WTC11 (cell line): Measurements from ENCODE around the gene CETN2. TPM values are rescaled to one million over a fixed set of nuclear protein-coding genes. Genes with fewer than 3 reads are reported as not detected.
"Not testable (repeated sequence)": the region's sequence is repeated elsewhere in the genome, so short reads cannot be mapped to it uniquely, and the experiment has no call there.

Experiments used
- ATAC-seq: fragments of 200-7000 bp; cut with Tn5 transposase; 2 replicates; pipeline ENCODE4 v1.10.0; 2021; ENCODE audit warnings: mild to moderate bottlenecking, moderate library complexity
- CTCF ChIA-PET: fragments of 300-600 bp; sonication (Branson Sonifier 250); formaldehyde crosslinking; loops from one replicate; lab custom pipeline; 2021; ENCODE audit warnings: antibody characterized with exemption; lab: Charles Lee
- POLR2A ChIA-PET: fragments of 350-600 bp; sonication (Branson Sonifier 250); formaldehyde crosslinking; loops from one replicate; lab custom pipeline; 2021; ENCODE audit warnings: antibody characterized with exemption; lab: Charles Lee
- DNase-seq: peaks from one replicate; pipeline ENCODE4 v3.0.0; 2021; ENCODE audit warnings: low spot score
- H3K27ac Mint-ChIP-seq: 2 replicates; pipeline ENCODE4 v1.8.0; 2021; ENCODE audit warnings: mixed read lengths
- H3K27me3 Mint-ChIP-seq: 2 replicates; pipeline ENCODE4 v1.8.0; 2021; ENCODE audit warnings: low read depth, mild to moderate bottlenecking, moderate library complexity, mixed read lengths
- H3K36me3 Mint-ChIP-seq: 2 replicates; pipeline ENCODE4 v1.8.0; 2021; ENCODE audit warnings: mixed read lengths
- H3K4me1 Mint-ChIP-seq: 2 replicates; pipeline ENCODE4 v1.8.0; 2022; ENCODE audit warnings: mixed read lengths
- H3K4me3 Mint-ChIP-seq: 2 replicates; pipeline ENCODE4 v1.8.0; 2021; ENCODE audit warnings: mild to moderate bottlenecking, moderate library complexity, mixed read lengths
- H3K9me3 Mint-ChIP-seq: 2 replicates; pipeline ENCODE4 v1.8.0; 2021; ENCODE audit warnings: mixed read lengths
- AFF4 ChIP-seq: sonication (generic); formaldehyde crosslinking; IDR thresholded peaks from 2 replicates; pipeline ENCODE4 v1.8.1; 2023; ENCODE audit warnings: mild to moderate bottlenecking, missing genetic modification reagents, borderline replicate concordance
- AR ChIP-seq: fragments of 250-450 bp; sonication (Bioruptor Pico); IDR thresholded peaks from 2 replicates; pipeline ENCODE4 v1.9.0; 2021; ENCODE audit warnings: mild to moderate bottlenecking
- ATF2 ChIP-seq: sonication (generic); formaldehyde crosslinking; IDR thresholded peaks from 2 replicates; pipeline ENCODE4 v1.8.1; 2022; ENCODE audit warnings: low read depth, missing genetic modification reagents, borderline replicate concordance
- CTCF ChIP-seq: fragments of 200-600 bp; IDR thresholded peaks from 2 replicates; pipeline ENCODE4 v1.8.0; 2022; ENCODE audit warnings: antibody characterized with exemption
- E2F1 ChIP-seq: sonication (generic); formaldehyde crosslinking; IDR thresholded peaks from 2 replicates; pipeline ENCODE4 v1.8.0; 2022; ENCODE audit warnings: mild to moderate bottlenecking, missing genetic modification reagents
- ETV6 ChIP-seq: sonication (generic); formaldehyde crosslinking; IDR thresholded peaks from 2 replicates; pipeline ENCODE4 v1.8.1; 2022; ENCODE audit warnings: mild to moderate bottlenecking, missing genetic modification reagents
- FOXK1 ChIP-seq: sonication (generic); formaldehyde crosslinking; IDR thresholded peaks from 2 replicates; pipeline ENCODE4 v1.8.0; 2022; ENCODE audit warnings: mild to moderate bottlenecking, moderate library complexity, missing genetic modification reagents
- HMGA2 ChIP-seq: fragments of 250-450 bp; sonication (Bioruptor Pico); IDR thresholded peaks from 2 replicates; pipeline ENCODE4 v1.4.0; 2021; ENCODE audit warnings: mild to moderate bottlenecking, moderate library complexity
- JAZF1 ChIP-seq: fragments of 250-450 bp; sonication (Bioruptor Pico); IDR thresholded peaks from 2 replicates; pipeline ENCODE4 v1.9.0; 2021; ENCODE audit warnings: moderate library complexity, mild to moderate bottlenecking, inconsistent platforms
- KAT7 ChIP-seq: sonication (generic); formaldehyde crosslinking; IDR thresholded peaks from 2 replicates; pipeline ENCODE4 v1.8.1; 2023; ENCODE audit warnings: missing genetic modification reagents, mild to moderate bottlenecking, borderline replicate concordance
- MAX ChIP-seq: sonication (generic); formaldehyde crosslinking; IDR thresholded peaks from 2 replicates; pipeline ENCODE4 v1.8.0; 2022; ENCODE audit warnings: mild to moderate bottlenecking, missing genetic modification reagents
- MXD4 ChIP-seq: fragments of 250-450 bp; sonication (Bioruptor Pico); IDR thresholded peaks from 2 replicates; pipeline ENCODE4 v1.8.0; 2021; ENCODE audit warnings: mild to moderate bottlenecking, moderate library complexity, borderline replicate concordance
- NFATC4 ChIP-seq: fragments of 250-450 bp; sonication (Bioruptor Pico); IDR thresholded peaks from 2 replicates; pipeline ENCODE4 v1.9.0; 2021; ENCODE audit warnings: mild to moderate bottlenecking
- NR3C1 ChIP-seq: sonication (generic); formaldehyde crosslinking; conservative IDR thresholded peaks from 2 replicates; pipeline ENCODE4 v1.8.1; 2023; ENCODE audit warnings: low read depth, mild to moderate bottlenecking, missing genetic modification reagents
- SMAD3 ChIP-seq: sonication (generic); formaldehyde crosslinking; IDR thresholded peaks from 2 replicates; pipeline ENCODE4 v1.8.0; 2022; ENCODE audit warnings: missing genetic modification reagents, mild to moderate bottlenecking, borderline replicate concordance
- SOX15 ChIP-seq: fragments of 250-450 bp; sonication (Bioruptor Pico); IDR thresholded peaks from 2 replicates; pipeline ENCODE4 v1.9.0; 2021; ENCODE audit warnings: mild to moderate bottlenecking
- SP1 ChIP-seq: sonication (generic); formaldehyde crosslinking; conservative IDR thresholded peaks from 2 replicates; pipeline ENCODE4 v1.8.1; 2022; ENCODE audit warnings: missing genetic modification reagents
- ZBTB21 ChIP-seq: sonication (generic); formaldehyde crosslinking; IDR thresholded peaks from 2 replicates; pipeline ENCODE4 v1.8.1; 2023; ENCODE audit warnings: mild to moderate bottlenecking, missing genetic modification reagents, borderline replicate concordance
- ZNF121 ChIP-seq: sonication (generic); formaldehyde crosslinking; IDR thresholded peaks from 2 replicates; pipeline ENCODE4 v1.8.0; 2023; ENCODE audit warnings: missing genetic modification reagents
- ZSCAN18 ChIP-seq: fragments of 250-450 bp; sonication (Bioruptor Pico); IDR thresholded peaks from 2 replicates; pipeline ENCODE4 v2.1.2; 2022; ENCODE audit warnings: mild to moderate bottlenecking, moderate library complexity
- total RNA-seq: library from RNA; stranded (reverse); gene quantifications from 3 replicates; pipeline ENCODE4 v1.2.3, GENCODE V29; 2021

The CETN2 gene
- total RNA-seq, 1 experiment from 2014 or later = 20.5 TPM

- ChIA-PET POLR2A (no interaction called here), CTCF (no interaction called here)
- Mint-ChIP-seq H3K4me3 (no peak overlapping the region), H3K27me3 (no peaks in the 10 kb centered on the region), H3K4me1 (peaks cover 20% of the 10 kb centered on the region), H3K27ac (no peak overlapping the region), H3K36me3 (no peaks in the 10 kb centered on the region; the same call in 1 of the 2 replicates), H3K9me3 (no peaks in the 10 kb centered on the region)
- no peak for ATAC-seq
- no peak for DNase-seq
- TF ChIP-seq SP1 (CRISPR knock-in tag) (no peak), CTCF (no peak), ZNF121 (CRISPR knock-in tag) (no peak), NFATC4 (CRISPR knock-in tag) (no peak), ETV6 (CRISPR knock-in tag) (no peak), HMGA2 (CRISPR knock-in tag) (no peak), ATF2 (CRISPR knock-in tag) (no peak), AFF4 (CRISPR knock-in tag) (no peak), SOX15 (CRISPR knock-in tag) (no peak), AR (no peak), SMAD3 (no peak)
These were observed 12.3 kb upstream of the CETN2 start for GRCh38 chrX:152842772-152843338.

- CTCF ChIA-PET, POLR2A ChIA-PET: not testable (repeated sequence)
These were observed 4.9 kb upstream of the CETN2 start for GRCh38 chrX:152835470-152835869.

GRCh38 chrX:152833378-152833777 lies 2.8 kb upstream of the CETN2 start:
- ChIA-PET POLR2A (no interaction called here), CTCF (interaction anchor here (4.8 kb wide), 1 partner anchor 12 kb away, joined by 34 read pairs; no protein-coding TSS in a partner anchor)
- no peaks in the 10 kb centered on the region for H3K9me3 Mint-ChIP-seq
- H3K36me3 Mint-ChIP-seq = peaks cover 24% of the 10 kb centered on the region
- no peak for DNase-seq
- H3K4me1 Mint-ChIP-seq = peaks cover 18% of the 10 kb centered on the region
- H3K27me3 Mint-ChIP-seq = no peaks in the 10 kb centered on the region; the same call in 1 of the 2 replicates
- H3K27ac Mint-ChIP-seq = no peak overlapping the region
- no peak for ATAC-seq
- H3K4me3 Mint-ChIP-seq = no peak overlapping the region
- TF ChIP-seq NR3C1 (CRISPR knock-in tag) (no peak), ZBTB21 (CRISPR knock-in tag) (no peak), ETV6 (CRISPR knock-in tag) (no peak), KAT7 (CRISPR knock-in tag) (no peak), E2F1 (CRISPR knock-in tag) (no peak), MXD4 (CRISPR knock-in tag) (no peak), ZSCAN18 (CRISPR knock-in tag) (no peak), FOXK1 (CRISPR knock-in tag) (no peak), JAZF1 (CRISPR knock-in tag) (no peak), MAX (CRISPR knock-in tag) (no peak)

More at GRCh38 chrX:152835470-152835869, 4.9 kb upstream of the CETN2 start:
- not testable (repeated sequence) for H3K4me3 Mint-ChIP-seq, H3K9me3 Mint-ChIP-seq, H3K27me3 Mint-ChIP-seq, DNase-seq, ATAC-seq, H3K27ac Mint-ChIP-seq
- Mint-ChIP-seq H3K36me3 (peaks cover 24% of the 10 kb centered on the region), H3K4me1 (peaks cover 28% of the 10 kb centered on the region)
